D341Med (cell line): Measurements from ENCODE around the gene MRTFB.
"Not testable (repeated sequence)": the region's sequence is repeated elsewhere in the genome, so short reads cannot be mapped to it uniquely, and the experiment has no call there.

Experiments used
- DNase-seq: peaks from one replicate; pipeline ENCODE4 v3.0.0; 2012; ENCODE audit warnings: low spot score

Gene MRTFB, protein sequence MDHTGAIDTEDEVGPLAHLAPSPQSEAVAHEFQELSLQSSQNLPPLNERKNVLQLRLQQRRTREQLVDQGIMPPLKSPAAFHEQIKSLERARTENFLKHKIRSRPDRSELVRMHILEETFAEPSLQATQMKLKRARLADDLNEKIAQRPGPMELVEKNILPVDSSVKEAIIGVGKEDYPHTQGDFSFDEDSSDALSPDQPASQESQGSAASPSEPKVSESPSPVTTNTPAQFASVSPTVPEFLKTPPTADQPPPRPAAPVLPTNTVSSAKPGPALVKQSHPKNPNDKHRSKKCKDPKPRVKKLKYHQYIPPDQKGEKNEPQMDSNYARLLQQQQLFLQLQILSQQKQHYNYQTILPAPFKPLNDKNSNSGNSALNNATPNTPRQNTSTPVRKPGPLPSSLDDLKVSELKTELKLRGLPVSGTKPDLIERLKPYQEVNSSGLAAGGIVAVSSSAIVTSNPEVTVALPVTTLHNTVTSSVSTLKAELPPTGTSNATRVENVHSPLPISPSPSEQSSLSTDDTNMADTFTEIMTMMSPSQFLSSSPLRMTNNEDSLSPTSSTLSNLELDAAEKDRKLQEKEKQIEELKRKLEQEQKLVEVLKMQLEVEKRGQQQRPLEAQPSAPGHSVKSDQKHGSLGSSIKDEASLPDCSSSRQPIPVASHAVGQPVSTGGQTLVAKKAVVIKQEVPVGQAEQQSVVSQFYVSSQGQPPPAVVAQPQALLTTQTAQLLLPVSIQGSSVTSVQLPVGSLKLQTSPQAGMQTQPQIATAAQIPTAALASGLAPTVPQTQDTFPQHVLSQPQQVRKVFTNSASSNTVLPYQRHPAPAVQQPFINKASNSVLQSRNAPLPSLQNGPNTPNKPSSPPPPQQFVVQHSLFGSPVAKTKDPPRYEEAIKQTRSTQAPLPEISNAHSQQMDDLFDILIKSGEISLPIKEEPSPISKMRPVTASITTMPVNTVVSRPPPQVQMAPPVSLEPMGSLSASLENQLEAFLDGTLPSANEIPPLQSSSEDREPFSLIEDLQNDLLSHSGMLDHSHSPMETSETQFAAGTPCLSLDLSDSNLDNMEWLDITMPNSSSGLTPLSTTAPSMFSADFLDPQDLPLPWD

DNA sequence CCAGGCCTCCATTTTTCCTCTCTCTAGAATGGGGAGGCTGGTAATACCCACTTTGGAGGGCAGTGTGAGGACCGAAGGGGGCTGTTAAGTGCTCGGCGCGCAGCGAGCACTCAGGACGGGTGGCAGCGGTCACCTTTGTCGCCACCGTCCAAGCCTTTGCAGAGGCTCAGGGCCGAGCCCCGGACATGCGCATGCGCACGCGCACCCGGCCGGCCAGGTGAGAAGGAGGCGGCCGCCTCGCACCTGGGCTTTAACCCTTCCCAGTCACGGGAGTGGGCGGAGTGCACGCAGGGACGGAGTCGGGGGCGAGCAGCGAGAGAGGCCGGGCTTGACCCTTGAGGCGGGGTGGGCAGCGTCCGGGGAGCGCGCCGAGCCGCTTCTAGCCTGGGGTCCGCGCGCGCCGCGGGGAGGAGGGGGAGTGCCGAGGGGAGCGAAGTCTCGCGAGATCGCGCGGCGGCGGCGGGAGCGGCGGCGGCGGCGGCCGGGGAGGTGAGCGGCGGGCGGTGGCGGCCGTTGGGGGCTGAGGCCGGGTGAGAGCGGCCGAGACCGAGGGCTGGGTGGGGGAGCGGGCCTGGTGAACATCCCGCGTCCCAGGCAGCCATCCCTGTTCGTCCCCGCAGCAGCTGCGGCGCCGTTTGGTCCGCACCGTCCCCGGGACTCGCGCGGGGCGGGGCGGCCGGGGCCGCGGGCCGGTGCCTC is at the start of gene MRTFB:
MRTFB (plus strand) TSS at position 443 of the 699 bp plus-strand sequence. CDS start 69,288 bp downstream, outside the sequence.
- peak; percentile 94 for DNase-seq

DNA sequence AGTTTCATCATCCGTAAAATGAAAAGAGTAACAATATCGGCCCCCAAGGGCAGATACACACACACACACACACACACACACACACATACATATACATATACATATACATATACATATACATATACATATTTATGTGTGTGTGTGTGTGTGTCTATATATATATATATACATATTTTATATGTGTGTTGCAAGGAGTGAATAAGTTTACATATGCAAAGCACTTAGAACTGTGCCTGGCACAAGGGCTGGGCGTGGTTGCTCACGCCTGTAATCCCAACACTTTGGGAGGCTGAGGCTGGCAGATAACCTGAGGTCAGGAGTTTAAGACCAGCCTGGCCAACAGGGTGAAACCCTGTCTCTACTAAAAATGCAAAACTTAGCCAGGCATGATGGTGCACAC is 47.6 kb upstream of the MRTFB start:
- DNase-seq = not testable (repeated sequence)

DNA sequence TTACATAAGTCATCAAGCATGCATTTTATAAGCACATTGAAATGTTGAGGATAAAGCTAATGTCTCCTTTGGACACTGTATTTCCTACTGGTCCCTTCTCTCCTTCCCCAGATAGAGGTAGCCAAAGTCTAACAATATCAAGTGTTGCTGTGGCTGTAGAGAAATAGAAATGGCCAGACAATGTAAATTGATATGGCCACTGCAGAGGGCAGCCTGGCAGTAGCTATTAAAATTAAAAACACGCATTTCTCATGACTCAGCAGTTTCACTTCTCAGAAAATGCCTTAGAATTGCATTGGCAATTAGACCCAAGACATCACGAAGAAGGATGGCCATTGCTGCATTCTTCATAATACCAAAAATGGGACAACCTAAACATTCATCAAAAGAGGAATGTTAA is 46.8 kb upstream of the MRTFB start:
- DNase-seq = no peak

DNA sequence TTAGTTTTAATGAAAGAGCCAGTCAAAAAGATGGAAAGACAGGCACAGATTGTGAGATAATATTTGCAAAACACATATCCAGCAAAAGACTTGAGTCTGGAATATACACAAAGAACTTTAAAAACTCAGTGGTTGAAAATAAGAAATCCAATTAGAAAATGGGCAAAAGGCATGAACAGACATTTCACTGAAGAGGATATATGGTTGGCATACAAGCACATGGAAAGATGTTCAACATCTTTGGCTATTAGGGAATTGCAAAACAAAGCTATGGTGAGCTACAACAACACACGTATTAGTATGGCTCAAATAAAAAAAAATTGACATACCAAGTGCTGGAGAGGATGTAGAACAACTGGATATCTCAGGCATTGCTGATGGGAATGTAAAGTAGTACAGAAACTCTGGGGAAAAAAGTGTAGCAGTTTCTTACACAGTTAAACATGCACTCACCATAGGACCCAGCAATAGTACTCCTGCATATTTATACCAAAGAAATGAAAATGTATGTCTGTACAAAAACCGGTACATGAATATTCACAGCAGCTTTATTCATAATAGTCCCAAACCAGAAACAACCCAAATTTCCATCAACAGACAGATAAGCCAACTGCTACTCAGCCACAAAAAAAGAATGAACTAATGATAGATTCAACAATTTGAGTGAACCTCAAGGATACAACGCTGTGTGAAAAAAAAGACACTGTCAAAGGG is 44.4 kb upstream of the MRTFB start:
- no peak for DNase-seq

DNA sequence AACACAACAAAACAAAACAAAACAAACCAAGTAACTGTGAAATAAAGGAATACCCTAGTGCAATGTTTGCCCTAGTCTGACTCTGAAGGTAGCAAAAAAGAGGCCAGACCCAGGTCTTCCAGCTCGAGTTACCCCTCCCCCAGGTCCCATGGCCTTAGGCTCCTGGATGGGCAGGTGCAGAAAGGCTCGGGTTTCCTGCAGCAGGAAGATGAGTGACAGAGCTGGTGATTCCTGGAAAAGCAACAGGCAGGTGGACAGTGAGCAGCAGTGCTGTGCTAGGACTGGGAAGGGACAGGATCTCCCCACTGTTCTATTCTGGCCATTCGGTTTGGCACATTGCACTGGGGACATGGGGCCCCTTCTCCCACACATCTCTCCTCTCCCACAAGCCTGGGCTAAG is 42.9 kb upstream of the MRTFB start:
- DNase-seq = no peak

DNA sequence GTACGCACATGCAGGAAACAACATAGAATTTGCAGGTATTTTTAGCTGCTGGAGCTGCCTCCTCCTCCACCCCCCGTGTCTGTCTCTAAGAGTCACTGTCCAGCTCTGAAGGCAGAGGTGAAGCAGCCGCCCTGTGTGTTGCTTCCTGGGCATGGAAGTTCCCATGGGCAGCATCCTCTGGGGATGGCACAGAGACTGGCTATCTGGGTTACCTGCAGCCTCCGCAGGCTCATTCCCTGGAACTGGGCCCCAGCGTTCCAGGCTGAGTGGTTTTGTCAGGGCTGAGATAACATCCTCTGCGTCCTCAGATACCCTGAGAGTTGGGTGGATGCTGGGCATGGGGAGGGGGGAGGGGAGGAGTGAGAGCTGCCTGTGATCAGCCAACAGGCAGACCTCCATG is 41.5 kb upstream of the MRTFB start:
- no peak for DNase-seq

DNA sequence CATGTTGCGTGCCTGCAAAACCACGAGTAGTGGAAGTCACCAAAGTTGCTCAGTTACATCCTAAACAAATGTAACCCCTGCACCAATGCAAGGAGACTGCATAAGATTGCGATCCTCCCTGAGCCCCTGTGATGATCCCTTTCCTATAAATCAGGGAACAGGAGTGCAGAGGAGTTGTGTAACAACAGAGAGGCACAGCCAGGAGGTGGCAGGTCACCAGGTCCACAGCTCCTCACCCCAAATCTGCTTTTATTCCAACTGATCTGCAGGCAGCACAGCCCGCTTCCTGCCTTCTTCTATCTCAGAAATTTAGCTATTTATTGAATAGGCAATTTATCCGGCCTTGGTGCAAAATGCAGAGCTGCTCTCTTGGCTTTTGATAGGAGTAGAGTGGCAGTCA is 36.0 kb upstream of the MRTFB start:
- no peak for DNase-seq

DNA sequence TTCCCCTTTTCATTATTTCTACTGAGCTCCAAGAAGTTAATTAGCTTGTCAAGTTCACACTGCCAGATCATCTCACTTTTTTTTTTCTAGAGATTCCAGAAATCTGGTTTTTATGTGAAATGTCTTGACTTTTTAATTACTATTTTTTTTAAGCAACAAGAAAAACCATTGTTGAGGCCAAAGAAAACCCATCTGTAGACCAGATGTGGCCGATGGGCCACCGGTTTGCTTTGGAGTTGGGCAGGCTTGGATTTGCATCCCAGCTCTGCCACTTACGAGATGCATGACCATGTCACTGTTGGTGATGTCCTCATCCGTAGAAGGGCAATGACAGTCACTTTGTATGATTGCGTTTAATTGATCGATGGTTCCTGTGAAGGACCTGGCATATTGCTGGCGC is 34.2 kb upstream of the MRTFB start:
- DNase-seq = no peak

DNA sequence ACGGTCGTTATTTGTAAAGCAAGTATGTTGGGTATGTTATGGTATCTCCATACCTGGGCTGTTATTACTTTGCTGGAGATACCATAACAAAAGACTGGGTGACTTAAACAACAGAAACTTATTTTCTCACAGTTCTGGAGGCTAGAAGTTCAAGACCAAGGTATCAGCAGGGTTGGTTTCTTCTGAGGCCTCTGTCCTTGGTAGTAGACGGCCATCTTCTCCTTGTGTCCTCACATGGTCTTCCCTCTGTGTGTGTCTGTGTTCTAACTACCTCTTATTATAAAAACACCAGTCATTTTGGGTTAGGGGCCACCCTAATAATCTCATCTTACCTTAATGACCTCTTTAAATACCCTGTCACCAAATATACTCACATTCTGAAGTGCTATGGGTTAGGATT is 33.2 kb upstream of the MRTFB start:
- DNase-seq = no peak

DNA sequence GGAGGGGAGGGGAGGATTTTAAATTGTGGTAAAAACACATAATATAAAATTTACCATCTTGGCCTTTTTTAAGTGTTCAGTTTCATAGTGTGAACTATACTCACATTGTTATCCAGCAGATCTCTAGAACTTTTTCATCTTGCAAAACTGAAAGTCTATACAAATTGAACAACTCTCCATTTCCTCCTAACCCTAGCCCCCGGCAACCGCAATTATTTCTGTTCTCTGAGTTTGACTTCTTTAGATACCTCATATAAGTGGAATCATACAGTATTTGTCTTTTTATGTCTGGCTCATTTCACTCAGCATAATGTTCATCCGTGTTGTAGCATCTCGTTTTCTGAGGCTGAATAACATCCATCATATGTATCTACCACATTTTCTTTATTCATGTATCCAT is 30.0 kb upstream of the MRTFB start:
- no peak for DNase-seq

DNA sequence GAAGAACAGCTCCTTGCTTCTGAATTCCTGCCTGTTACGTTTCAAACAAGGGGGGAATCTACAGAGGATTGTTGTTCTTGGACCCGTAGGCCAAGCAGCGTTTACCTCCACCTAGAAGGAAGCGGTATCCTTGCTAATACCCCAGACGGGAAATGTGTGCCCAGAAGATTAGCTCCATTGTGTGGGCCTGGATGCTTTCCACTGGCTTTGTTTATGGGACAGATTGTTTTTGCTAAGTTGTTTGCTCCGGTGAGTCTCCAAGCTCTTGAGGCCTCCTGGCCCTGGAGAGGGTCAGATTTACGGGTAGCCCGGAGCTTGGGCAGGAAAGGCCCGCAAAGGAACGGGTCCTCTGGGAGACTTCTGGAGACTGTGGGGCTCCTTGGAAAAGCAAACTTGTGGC is 28.4 kb upstream of the MRTFB start:
- DNase-seq = no peak

DNA sequence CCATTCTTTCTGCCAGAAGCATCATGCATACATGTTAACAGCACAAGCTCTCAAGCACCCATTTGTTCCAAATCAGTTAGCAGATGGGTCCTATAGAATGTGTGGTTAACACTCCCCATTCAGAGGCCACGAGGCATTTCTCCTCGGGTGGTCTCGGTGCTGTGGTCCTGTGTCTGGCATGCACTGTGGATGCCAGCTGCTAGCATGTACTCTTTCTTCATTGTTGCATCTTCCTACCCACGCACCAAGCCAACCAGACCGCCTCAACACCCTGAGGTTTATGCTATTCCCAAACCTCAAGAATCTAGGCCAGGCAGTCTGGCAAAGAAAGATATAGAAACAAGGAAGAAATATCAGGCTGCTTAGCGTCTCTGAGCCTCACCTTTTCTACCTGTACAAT is 27.8 kb upstream of the MRTFB start:
- no peak for DNase-seq

DNA sequence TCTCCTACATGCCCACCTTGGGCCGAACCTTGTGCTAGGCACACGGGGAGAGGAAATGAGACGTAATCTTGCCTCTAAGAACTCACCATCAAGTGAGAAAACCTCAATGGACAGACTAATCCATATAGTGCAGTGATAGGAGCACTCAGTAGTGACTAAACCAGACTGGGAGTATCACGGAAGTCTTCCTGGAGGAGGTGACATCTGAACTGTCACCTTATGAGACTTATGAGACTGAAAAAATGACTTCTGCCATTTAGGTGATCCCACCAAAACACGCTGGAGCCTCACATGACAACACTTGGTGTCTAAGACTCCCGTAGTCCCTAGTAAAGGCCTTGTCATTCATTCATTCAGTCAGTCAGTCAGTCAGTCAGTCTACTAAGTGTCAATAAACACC is 27.3 kb upstream of the MRTFB start:
- DNase-seq = no peak

DNA sequence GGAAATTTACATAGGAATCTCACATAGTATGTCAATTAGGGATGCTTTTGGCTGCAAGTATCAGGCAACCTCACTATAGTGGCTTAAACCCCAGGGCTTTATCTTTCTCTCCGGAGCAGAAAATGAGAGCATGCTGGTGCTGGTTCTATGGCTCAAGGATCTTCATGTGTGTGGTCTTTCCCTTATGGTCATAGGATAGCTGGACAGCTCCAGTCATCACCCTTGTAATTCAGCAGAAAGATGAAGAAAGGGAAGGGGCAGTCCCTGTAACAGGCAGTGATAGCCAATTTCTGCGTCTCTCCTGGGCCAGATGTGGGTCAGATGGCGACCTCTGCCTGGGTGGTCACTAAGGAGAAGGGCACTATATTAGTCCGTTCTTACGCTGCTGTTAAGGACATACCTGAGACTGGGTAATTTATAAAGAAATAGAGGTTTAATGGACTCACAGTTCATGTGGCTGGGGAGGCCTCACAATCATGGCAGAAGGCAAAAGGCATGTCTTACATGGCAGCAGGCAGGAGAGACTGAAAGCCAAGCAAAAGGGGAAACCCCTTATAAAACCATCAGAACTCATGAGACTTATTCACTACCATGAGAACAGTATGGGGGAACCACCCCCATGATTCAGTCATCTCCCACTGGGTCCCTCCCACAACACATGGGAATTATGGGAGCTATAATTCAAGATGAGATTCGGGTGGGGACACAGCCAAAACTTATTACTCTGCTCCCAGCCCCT is 23.8 kb upstream of the MRTFB start:
- not testable (repeated sequence) for DNase-seq

DNA sequence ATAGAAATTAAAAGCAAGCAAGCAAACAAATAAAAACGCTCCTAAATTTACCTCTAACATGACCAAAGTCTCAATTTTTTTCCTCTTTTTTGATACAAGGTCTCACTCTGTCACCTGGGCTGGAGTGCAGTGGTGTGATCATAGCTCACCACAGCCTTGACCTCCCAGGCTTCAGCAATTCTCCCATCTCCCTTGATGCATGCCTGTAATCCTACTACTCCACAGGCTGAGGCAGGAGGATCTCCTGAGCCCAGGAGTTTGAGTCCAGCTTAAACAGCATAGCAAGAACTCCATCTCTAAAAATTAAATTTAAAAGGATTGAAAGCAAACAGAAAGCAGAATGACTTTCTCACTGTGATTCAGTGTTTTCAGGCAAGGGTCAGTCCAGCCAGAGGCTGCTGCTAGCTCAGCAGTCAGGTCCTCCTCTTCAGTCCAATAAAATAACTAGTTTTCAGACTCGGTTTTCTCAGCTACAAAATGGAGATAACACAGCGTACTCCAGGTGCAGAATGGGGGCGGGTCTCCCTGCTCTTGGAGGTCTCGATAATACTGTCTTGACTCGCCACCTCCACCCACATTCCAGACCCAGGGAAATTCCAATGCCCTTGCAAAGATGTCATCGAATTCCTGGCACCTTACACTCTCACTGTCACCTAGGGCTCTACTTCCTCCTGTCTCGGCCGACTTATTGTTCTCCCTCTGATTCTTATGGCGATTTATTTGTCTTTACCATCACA is 20.7 kb upstream of the MRTFB start:
- DNase-seq = no peak

DNA sequence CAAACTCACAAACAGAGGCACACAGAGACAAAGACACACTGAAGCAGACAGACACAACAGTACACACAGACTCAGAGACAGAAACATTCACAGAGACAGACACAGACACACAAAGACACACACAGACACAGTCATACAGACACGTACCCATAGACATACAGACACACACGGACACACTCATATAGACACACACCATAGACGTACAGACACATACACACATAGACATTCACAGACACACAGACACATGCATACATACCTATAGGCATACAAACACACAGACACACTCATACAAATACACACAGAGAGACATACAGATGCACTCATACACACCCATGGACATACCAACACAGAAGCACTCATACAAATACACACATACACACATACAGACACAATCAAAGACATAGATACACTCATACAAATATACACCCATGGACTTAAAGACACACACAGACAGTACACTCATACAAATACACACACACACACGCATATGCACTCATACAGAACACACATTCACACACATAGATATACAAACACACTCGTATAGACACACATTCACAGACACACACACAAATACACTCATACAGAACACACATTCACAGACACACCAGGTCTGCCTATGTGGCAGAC is 19.9 kb upstream of the MRTFB start:
- DNase-seq = no peak

DNA sequence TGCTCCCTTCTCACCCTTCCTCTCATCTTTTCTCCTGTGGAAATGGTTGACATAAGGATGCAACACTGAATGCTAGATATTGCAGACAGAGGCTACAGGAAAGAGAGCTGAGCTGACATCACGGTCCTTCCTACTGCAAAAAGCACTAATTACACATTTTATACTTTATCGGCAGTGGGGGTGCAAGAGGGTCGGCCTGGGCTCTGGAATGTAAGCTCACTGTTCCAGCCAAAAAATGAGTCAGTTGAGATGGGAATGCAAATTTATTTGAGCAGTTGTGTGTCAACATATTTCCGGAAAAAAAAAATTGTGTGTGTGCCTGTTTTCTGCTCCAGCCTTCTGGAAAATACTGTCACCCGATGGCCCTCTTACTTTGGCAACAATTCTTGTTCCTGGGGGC is 14.1 kb upstream of the MRTFB start:
- DNase-seq = no peak

DNA sequence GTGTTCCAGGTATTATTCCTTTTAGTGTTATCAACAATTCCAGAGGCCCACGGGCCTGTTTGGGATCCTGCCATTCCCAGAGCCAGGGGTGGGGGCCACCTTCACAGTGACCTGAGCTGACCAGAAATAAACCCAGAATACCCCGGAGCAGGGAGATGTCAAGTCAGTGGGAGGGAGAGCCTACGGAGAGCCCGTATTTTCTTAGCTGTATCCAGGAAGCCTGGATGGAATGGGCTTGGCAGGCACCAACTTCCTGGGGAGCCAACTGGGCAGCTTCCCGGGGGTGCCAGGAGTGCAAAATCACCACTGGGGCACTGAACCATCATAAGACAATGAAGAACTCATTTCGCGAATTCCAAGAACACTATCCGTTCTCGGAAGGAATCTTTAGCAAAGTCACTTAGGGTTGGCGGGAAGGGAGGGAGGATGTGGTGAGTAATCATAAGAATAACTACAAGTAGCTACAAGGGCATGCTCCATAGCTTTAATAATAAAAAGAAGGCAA is 13.2 kb upstream of the MRTFB start:
- no peak for DNase-seq

DNA sequence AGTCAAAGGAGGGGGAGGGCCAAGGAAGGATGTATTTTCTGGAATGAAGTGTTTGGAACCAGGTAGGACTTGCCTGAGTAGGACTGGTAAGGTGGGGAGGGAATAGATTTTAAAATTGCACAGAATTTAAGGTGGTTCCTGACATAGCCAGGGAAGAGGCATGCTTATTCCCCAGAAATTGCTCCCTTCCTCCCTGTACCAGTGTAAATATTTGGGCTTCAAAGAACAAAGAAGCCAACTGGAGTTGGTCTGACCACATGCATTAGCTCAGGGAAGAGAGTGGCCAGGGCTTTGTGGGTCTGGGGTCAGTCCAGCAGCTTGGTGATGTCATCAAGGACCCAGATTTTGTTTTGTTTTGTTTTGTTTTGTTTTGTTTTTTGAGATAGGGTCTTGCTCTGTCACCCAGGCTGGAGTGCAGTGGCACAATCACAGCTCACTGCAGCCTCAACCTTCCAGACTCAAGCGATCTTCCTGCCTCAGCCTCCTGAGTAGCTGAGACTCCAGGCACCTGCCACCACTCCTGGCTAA is 9.3 kb upstream of the MRTFB start:
- no peak for DNase-seq
